ENCODE data around the gene ARHGAP6. TPM values are rescaled to one million over a fixed set of nuclear protein-coding genes. Genes with fewer than 3 reads are reported as not detected.

Gene ARHGAP6
- total RNA-seq, 4 donors from 2014 or later = 49.2 to 63.8 (median 51.5) TPM

DNA sequence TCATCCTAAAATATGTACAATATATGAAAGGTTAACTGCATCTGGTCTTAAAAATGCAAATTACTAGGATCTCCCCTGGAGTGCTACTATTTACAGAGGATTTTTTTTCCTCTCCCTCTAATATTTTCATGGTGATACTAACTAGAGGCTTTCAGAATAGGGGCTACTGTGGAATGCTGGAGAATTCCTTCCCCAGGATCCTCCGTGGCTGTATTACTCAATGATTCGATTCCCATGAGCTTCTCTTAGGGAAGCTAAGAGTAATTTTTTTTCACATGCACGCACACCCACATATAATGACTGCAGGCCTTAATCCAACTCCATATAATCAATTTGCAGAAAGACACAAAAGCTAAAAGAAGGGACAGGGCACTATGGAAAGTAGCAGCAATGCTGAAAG is 184.7 kb downstream of the ARHGAP6 start:
- 57 to 59% methylated on average over 3 of the region's 3 CpGs for WGBS, 2 donors
- Histone ChIP-seq H3K27ac (no peak overlapping the region), H3K4me1 (peaks cover 0 to 12% of the 10 kb centered on the region in 2 donors), H3K4me3 (replicated peaks in 1 of 3) (no peak overlapping the region), H3K27me3 (no peaks in the 10 kb centered on the region), H3K9me3 (no peaks in the 10 kb centered on the region), H3K36me3 (no peaks in the 10 kb centered on the region)
- intact Hi-C loops (cut with DNase I) = no loop called here
- DNase-seq = no peak
- no peak for TF ChIP-seq POLR2A (IDR thresholded peaks at IDR 0.05)
- TF ChIP-seq, protein P1, sequence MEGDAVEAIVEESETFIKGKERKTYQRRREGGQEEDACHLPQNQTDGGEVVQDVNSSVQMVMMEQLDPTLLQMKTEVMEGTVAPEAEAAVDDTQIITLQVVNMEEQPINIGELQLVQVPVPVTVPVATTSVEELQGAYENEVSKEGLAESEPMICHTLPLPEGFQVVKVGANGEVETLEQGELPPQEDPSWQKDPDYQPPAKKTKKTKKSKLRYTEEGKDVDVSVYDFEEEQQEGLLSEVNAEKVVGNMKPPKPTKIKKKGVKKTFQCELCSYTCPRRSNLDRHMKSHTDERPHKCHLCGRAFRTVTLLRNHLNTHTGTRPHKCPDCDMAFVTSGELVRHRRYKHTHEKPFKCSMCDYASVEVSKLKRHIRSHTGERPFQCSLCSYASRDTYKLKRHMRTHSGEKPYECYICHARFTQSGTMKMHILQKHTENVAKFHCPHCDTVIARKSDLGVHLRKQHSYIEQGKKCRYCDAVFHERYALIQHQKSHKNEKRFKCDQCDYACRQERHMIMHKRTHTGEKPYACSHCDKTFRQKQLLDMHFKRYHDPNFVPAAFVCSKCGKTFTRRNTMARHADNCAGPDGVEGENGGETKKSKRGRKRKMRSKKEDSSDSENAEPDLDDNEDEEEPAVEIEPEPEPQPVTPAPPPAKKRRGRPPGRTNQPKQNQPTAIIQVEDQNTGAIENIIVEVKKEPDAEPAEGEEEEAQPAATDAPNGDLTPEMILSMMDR (IDR thresholded peaks at IDR 0.05) = no peak

DNA sequence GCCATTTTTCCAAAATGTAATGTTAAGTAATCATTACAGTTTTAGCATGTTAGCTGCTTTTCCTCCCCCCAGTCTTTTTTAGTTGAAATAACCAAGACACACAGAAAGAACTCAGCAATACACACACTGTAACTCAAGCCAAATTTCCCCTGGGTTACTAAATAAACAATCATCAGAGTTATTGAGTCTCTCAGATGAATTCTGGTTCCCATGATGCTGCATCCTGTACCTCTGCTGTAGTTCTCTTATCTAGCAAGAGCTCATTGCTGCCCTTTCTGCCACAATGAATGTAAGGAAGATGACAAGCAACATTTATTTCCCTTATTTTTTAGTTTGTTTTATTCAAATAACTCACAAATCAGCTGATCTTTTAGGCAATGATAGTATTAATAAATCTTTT is 185.1 kb downstream of the ARHGAP6 start:
- Histone ChIP-seq H3K9me3 (no peaks in the 10 kb centered on the region), H3K36me3 (no peaks in the 10 kb centered on the region), H3K4me1 (peaks cover 0 to 12% of the 10 kb centered on the region in 2 donors), H3K27ac (peak overlapping the region in 1 of 3 donors; percentile 24), H3K27me3 (no peaks in the 10 kb centered on the region), H3K4me3 (replicated peaks in 1 of 3) (no peak overlapping the region)
- TF ChIP-seq POLR2A (IDR thresholded peaks at IDR 0.05) = no peak
- no peak for DNase-seq
- intact Hi-C loops (cut with DNase I) = no loop called here

DNA sequence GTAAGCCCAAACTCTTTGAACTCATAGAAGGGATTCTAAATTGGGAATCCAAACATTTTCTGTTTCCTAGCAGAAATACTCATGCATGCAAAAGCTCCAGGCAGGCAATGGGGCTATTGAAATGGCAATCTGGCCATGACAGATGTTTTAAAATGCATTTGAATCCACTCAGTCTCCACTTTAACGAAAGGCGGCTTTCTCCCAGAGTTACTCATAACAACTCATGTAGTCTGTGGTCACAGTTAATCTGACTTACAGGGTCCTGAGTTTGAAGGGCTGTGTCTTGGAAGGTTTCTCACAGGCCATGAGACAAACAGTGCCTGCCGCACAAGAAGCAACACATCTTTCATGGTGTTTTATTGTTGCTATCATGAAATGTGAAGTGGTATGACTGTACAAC is 186.8 kb downstream of the ARHGAP6 start:
- H3K27ac ChIP-seq = no peak overlapping the region
- H3K9me3 ChIP-seq = no peaks in the 10 kb centered on the region
- 90 to 92% methylated on average over 1 to 2 of the region's 3 CpGs for WGBS, 2 donors
- H3K4me3 ChIP-seq (replicated peaks in 1 of 3) = no peak overlapping the region
- peaks cover 0 to 12% of the 10 kb centered on the region in 2 donors for H3K4me1 ChIP-seq
- TF ChIP-seq POLR2A (IDR thresholded peaks at IDR 0.05) = no peak
- TF ChIP-seq, protein P1 (IDR thresholded peaks at IDR 0.05) = no peak
- intact Hi-C loops (cut with DNase I) = no loop called here
- DNase-seq = no peak
- no peaks in the 10 kb centered on the region for H3K36me3 ChIP-seq
- no peaks in the 10 kb centered on the region for H3K27me3 ChIP-seq

DNA sequence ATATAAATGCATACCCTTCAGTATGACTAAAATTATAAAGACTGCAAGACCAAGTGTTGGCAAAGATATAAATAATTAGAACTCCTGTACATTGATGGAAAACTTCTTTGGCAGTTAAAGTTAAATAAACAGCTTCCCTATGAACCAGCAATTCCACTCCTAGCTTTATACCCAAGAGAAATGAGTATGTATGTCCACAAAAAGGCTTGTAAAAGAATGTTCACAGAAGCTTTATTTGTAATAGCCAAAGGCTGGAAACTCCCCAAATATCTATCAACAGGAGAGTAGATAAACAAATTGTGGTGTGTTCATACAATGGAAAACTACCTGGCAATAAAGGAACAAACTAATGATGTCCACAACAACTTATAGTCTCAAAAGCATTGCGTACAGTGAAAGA is 187.7 kb downstream of the ARHGAP6 start:
- H3K27me3 ChIP-seq = no peaks in the 10 kb centered on the region
- H3K4me1 ChIP-seq = peaks cover 0 to 12% of the 10 kb centered on the region in 2 donors
- H3K4me3 ChIP-seq (replicated peaks in 1 of 3) = no peak overlapping the region
- no peaks in the 10 kb centered on the region for H3K9me3 ChIP-seq
- H3K27ac ChIP-seq = no peak overlapping the region
- H3K36me3 ChIP-seq = no peaks in the 10 kb centered on the region
- TF ChIP-seq POLR2A (IDR thresholded peaks at IDR 0.05) = no peak
- TF ChIP-seq, protein P1 (IDR thresholded peaks at IDR 0.05) = no peak
- intact Hi-C loops (cut with DNase I) = no loop called here
- DNase-seq = no peak
- WGBS, 2 donors = 75 to 94% methylated on average over 1 of the region's 1 CpG

DNA sequence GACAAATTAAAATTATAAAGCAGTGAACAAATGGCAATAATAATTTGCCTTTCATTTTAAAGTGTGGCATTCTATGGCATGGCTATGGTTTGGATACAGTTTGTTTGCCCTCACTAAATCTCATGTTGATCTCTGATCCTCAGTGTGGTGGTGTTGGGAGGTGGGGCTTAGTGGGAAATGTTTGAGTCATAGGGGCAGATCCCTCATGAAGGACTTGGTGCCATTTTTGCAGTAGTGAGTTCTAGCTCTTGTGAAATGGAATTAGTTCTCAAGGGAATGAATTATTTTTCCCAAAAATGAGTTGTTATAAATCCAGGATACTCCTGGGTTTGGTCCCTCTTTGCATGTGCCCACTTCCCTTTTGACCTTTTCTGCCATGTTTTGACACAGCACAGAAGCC is 191.1 kb downstream of the ARHGAP6 start:
- intact Hi-C loops (cut with DNase I) = no loop called here
- no peak for TF ChIP-seq POLR2A (IDR thresholded peaks at IDR 0.05)
- TF ChIP-seq, protein P1 (IDR thresholded peaks at IDR 0.05) = no peak
- DNase-seq = no peak
- Histone ChIP-seq H3K27me3 (no peaks in the 10 kb centered on the region), H3K4me3 (replicated peaks in 1 of 3) (no peak overlapping the region), H3K27ac (no peak overlapping the region), H3K36me3 (no peaks in the 10 kb centered on the region), H3K9me3 (no peaks in the 10 kb centered on the region), H3K4me1 (peaks cover 5 to 9% of the 10 kb centered on the region in 2 donors)

DNA sequence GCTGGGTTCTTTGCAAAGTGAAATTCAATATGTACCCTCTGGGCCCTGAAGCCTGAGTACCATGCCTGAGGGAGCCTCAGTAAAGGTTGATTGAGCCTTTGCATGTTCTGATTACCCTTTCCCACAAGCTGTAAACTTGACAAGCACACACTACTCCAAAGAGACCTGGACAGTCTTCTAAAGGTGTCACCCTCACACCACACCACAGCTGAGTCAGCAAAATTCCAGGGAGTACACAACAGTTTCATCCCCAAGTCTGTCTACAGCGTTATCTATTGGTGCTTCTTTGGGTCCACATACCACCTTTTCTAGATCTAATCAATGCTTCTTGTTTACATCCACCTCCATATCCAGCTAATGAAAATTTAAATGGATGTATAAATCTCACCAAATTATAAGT is 191.7 kb downstream of the ARHGAP6 start:
- Histone ChIP-seq H3K36me3 (no peaks in the 10 kb centered on the region), H3K4me1 (peaks cover 5 to 9% of the 10 kb centered on the region in 2 donors), H3K27ac (no peak overlapping the region), H3K27me3 (no peaks in the 10 kb centered on the region), H3K4me3 (replicated peaks in 1 of 3) (no peak overlapping the region), H3K9me3 (no peaks in the 10 kb centered on the region)
- DNase-seq = no peak
- TF ChIP-seq, protein P1 (IDR thresholded peaks at IDR 0.05) = no peak
- TF ChIP-seq POLR2A (IDR thresholded peaks at IDR 0.05) = no peak
- intact Hi-C loops (cut with DNase I) = no loop called here
- 94 to 100% methylated on average over 1 of the region's 1 CpG for WGBS, 2 donors

Data from thyroid gland (tissue), 4 donors.